ENCODE measurements around the gene NCOR2.
A peak's percentile ranks its signal among the peaks of the same experiment; 100 is the strongest.

The NCOR2 gene

GRCh38 chr12:124558313-124558712, 9.1 kb downstream of the NCOR2 start:
- DNase-seq = no peak

- DNase-seq = no peak
Measured at GRCh38 chr12:124557518-124558223, 9.7 kb downstream of the NCOR2 start.

GRCh38 chr12:124556896-124557501, 10.4 kb downstream of the NCOR2 start:
- no peak for DNase-seq

GRCh38 chr12:124556074-124556466, 11.3 kb downstream of the NCOR2 start:
- no peak for DNase-seq

GRCh38 chr12:124555168-124556073, 12.0 kb downstream of the NCOR2 start:
- DNase-seq = peak; percentile 57 to 63 (median 58)

DNA sequence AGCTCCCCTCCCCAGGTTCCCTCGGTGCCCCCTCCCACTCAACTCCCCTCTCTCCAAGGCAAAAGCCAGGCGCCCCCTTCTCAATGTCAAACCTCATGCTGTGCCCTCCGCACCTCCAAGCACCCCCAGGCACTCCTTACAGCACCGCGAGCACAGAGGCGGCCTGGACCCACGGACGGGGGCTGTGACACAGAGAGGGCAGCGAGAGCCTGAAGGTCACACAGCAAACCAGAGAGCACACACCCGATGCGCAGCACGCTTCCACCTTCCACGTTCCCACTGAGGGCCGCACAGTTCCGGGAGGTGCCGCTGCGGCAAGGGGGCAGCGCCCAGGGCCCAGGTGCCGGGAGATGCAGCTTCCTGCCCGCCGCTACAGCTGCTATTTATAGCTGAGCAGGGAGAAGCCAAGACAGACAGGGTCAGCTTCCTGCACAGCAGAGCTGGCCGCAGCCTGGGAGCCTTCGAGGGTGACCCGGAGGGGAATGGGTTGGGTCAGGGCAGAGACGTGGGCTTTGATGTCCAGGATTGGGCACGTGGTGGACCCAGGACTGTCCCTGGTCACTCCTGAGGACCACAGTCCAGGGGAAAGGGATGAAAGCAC, 12.9 kb downstream of the NCOR2 start:
- DNase-seq = no peak

GRCh38 chr12:124553862-124554428, 13.5 kb downstream of the NCOR2 start:
- no peak for DNase-seq

GRCh38 chr12:124551268-124552144, 15.9 kb downstream of the NCOR2 start:
- peak; percentile 94 to 95 (median 94) for DNase-seq

DNA sequence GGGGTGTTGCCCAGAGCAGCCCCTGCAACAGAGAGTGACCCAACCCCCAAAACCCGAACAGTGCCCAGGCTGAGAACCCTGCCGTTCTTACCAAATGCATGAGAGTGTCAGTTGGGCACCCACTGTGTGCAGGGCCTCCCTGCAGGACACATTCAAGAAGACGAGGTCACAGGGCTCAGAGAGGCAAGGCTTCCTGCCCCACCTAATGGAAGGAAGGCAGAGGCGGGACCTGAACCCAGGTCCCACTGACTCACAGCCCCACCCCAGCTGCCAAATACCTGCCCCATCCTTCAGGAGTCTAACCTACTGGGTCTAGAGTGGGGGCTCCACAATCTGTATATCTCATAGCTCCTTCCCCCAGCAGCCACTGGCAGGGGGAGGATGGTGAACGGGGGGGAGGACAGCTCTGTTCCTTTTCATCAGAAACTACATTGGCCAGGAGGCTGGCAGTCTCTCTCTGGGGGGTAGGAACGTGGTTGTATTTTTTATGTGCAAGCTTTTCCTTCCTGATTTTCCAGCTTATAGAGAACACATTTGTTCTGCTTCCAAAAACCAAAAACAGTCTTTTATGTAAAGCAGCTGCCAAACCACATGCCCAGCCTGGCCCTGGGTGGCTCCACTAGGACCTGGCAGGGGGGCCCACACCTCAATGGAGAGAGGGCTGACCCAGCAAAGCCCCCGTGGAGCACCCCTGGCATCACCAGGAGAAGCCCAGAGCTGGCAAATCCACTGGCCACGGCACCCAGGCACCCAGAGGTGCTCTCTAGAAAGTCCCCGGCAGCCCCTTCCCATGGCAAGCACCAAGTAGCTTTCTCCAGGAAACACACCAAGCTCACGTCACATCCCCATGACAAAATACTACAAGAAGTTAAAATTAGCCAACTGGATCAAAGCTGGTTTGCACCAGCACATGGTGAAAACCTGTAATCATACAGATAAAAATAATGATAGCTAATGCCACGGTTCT, 17.0 kb downstream of the NCOR2 start:
- peak in 2 of 3 donors; percentile 54 to 57 for DNase-seq

- peak in 2 of 3 donors; percentile 38 to 42 for DNase-seq
Measured at GRCh38 chr12:124549629-124550028, 17.8 kb downstream of the NCOR2 start.

DNA sequence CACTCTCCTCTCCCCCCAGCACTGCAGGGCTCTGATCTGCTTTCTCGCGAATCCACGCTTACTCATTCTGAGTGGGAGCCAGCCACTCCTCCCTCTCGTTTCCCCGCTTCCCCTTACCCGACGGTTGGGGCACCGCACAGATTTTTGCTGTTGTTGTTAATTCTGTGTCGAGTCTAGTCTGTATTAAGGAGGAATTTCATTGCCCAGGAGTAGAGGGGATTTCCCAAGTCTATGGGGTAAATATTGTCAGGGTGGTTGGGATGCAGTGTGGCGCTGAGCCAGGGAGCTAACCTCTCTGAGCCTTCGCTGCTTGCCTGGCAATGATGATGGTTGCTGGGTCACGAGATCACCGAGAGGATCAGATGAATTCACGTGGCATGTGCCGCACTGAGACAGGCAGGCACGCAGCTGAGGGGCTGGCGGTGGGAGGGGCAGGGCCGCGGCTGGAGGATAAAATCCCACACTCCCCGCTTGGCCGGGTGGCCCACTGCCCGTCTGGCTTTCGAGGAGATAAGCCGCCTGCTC, 18.5 kb downstream of the NCOR2 start:
- peak; percentile 92 to 95 (median 94) for DNase-seq

DNA sequence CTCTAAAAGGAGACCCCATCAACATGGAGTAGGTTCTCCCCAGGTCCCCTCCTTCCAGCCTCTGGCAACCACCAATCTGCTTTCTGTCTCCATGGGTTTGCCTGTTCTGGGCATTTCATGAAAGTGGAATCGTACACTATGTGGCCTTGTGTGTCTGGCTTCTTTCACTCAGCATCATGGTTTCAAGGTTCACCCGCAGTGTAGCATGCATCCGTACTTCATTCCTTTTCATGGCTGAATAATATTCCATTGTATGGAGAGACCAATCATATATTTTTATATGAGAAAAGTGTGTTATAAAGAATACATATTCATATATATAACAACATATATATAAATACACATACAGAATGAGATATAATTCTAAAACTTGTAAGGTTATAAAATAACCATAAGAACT, 19.8 kb downstream of the NCOR2 start:
- DNase-seq = no peak

- DNase-seq = peak; percentile 94 to 95 (median 94)
Measured at GRCh38 chr12:124545508-124546418, 21.6 kb downstream of the NCOR2 start.

GRCh38 chr12:124544983-124545382, 22.4 kb downstream of the NCOR2 start:
- no peak for DNase-seq

DNA sequence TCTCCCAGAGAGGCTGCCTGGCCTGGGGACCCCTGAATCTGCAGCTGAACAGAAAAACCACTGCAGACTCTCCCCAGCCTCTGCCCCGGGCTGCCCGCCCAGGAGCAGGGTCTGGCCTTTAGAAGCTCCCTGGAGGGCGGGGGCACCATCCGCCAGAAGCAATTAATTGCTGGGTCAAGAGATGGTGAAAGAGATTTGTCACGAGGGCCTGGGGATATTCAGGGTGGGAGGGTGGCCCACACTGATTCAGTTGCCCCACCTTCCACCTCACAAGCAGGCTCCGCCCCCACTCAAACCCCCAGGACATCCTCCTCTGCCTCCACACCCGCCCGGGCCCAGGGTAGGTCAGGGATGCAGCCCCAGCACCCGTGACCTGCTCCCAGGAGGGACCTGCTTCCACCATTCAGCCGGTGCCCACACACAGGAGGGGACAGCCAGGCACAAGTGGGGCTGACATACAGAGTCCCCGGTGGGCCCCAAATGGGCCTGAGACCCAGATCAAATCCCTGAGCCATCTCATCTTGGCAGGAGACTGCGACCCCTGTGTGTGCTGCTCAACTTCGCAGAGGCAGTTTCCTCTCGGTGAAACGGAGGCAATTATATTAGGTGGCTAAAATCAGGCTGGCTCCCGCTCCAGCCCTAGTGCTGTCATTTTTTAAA, 23.0 kb downstream of the NCOR2 start:
- DNase-seq = no peak

DNA sequence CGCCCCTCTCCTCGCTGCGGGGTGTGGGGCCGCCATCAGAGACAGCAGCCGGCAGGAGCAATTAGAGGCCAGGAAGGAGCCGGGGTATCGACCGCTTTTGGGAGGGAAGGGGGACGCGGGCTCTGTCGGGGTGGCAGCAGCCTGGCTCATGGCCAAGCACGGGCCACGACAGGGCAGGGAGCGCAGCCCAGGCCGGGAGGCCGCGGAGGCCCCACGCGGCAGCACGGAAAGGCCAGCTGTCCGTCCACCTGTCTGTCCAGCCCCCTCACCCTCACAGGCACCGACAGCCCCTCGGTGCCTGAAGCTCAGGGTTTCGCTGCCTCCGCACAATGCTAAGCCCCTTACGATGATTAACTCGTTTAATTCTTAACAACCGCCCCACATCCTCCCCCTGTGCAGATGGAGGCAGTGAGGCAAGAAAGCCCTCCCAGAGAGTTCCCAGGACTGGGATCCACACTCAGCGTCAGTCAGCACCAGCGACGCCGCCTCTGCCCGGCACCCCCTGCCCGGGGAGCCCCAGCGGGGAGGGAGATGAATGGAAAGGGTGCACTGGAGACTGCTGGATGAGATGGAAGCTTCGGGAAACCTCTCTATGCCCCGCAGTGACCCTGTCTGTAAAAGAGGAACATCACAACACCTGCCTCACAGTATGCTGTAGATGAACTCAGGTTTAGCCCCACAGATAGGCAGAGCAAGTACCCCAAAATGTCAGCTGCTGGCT, 23.7 kb downstream of the NCOR2 start:
- DNase-seq = no peak

- DNase-seq = no peak
Measured at GRCh38 chr12:124543052-124543589, 24.3 kb downstream of the NCOR2 start.

All from suppressor macrophage treated with lipopolysaccharide for 1 hour (primary cell).